ENCODE data around the gene EGLN3. TPM values are rescaled to one million over a fixed set of nuclear protein-coding genes. Genes with fewer than 3 reads are reported as not detected.
"Not testable (repeated sequence)": the region's sequence is repeated elsewhere in the genome, so short reads cannot be mapped to it uniquely, and the experiment has no call there.

The EGLN3 gene
- total RNA-seq, 6 experiments from 2014 or later, result 1.9 to 25.4 (median 2.1) TPM

GRCh38 chr14:33966276-33966675 is 15.4 kb upstream of the EGLN3 start:
- H3K4me1 ChIP-seq, result no peaks in the 10 kb centered on the region
- peaks cover 0 to 4% (median 0%) of the 10 kb centered on the region in 4 donors for H3K9me3 ChIP-seq
- H3K4me3 ChIP-seq, result no peak overlapping the region
- no peaks in the 10 kb centered on the region for H3K27me3 ChIP-seq
- intact Hi-C loops (cut with DNase I), result no loop called here
- no peaks in the 10 kb centered on the region for H3K36me3 ChIP-seq
- ATAC-seq (no peak), DNase-seq (no peak)
- WGBS (ENCODE audit: insufficient coverage, low coverage, low lambda C conversion rate, missing lambda C conversion rate), result 58% methylated on average over 6 of the region's 6 CpGs
- TF ChIP-seq CTCF (IDR thresholded peaks at IDR 0.05) (no peak), POLR2A (IDR thresholded peaks at IDR 0.05) (no peak)
- H3K27ac ChIP-seq, result no peak overlapping the region

- Histone ChIP-seq H3K4me1 (no peaks in the 10 kb centered on the region), H3K27ac (no peak overlapping the region), H3K36me3 (no peaks in the 10 kb centered on the region), H3K9me3 (peaks cover 0 to 4% (median 0%) of the 10 kb centered on the region in 4 donors), H3K27me3 (no peaks in the 10 kb centered on the region), H3K4me3 (no peak overlapping the region)
- intact Hi-C loops (cut with DNase I), result no loop called here
- TF ChIP-seq POLR2A (IDR thresholded peaks at IDR 0.05) (no peak), CTCF (IDR thresholded peaks at IDR 0.05) (no peak)
- 51% methylated on average over 4 of the region's 6 CpGs for WGBS (ENCODE audit: insufficient coverage, low coverage, low lambda C conversion rate, missing lambda C conversion rate)
- ATAC-seq (no peak), DNase-seq (no peak)
These were observed 13.9 kb upstream of the EGLN3 start for GRCh38 chr14:33964599-33965317.

- no peak for TF ChIP-seq CTCF (IDR thresholded peaks at IDR 0.05)
- TF ChIP-seq POLR2A (IDR thresholded peaks at IDR 0.05), result no peak
- no peak for DNase-seq
- H3K4me3 ChIP-seq, result no peak overlapping the region
- H3K9me3 ChIP-seq, result no peaks in the 10 kb centered on the region
- H3K27me3 ChIP-seq, result no peaks in the 10 kb centered on the region
- no peaks in the 10 kb centered on the region for H3K4me1 ChIP-seq
- 93% methylated on average over 5 of the region's 5 CpGs for WGBS (ENCODE audit: insufficient coverage, low coverage, low lambda C conversion rate, missing lambda C conversion rate)
- H3K27ac ChIP-seq, result no peak overlapping the region
- ATAC-seq, result no peak
- intact Hi-C loops (cut with DNase I), result no loop called here
- H3K36me3 ChIP-seq, result no peaks in the 10 kb centered on the region
These were observed 13.0 kb upstream of the EGLN3 start for GRCh38 chr14:33963892-33964291.

- intact Hi-C loops (cut with DNase I); H3K4me3 ChIP-seq; ATAC-seq; DNase-seq; H3K9me3 ChIP-seq; H3K4me1 ChIP-seq; H3K36me3 ChIP-seq; H3K27me3 ChIP-seq; H3K27ac ChIP-seq: not testable (repeated sequence)
- WGBS (ENCODE audit: insufficient coverage, low coverage, low lambda C conversion rate, missing lambda C conversion rate), result 63% methylated on average over 5 of the region's 5 CpGs
These were observed 11.6 kb upstream of the EGLN3 start for GRCh38 chr14:33962466-33962865.

GRCh38 chr14:33962016-33962415 is 11.1 kb upstream of the EGLN3 start:
- Histone ChIP-seq H3K4me3 (no peak overlapping the region), H3K27ac (no peak overlapping the region), H3K9me3 (no peaks in the 10 kb centered on the region), H3K4me1 (no peaks in the 10 kb centered on the region), H3K36me3 (no peaks in the 10 kb centered on the region), H3K27me3 (no peaks in the 10 kb centered on the region)
- intact Hi-C loops (cut with DNase I), result no loop called here
- no peak for ATAC-seq
- 57% methylated on average over 3 of the region's 3 CpGs for WGBS (ENCODE audit: insufficient coverage, low coverage, low lambda C conversion rate, missing lambda C conversion rate)
- DNase-seq, result no peak
- TF ChIP-seq CTCF (IDR thresholded peaks at IDR 0.05) (no peak), POLR2A (IDR thresholded peaks at IDR 0.05) (no peak)

Data from right lobe of liver (tissue), 6 donors.